C4-2B (cell line): ENCODE data around the gene SP3.

Experiments
- ZFX ChIP-seq: fragments of 450-650 bp; IDR thresholded peaks from 2 replicates; pipeline ENCODE4 v1.6.1; 2017
- TF ChIP-seq, protein P1 (sequence below): fragments of 450-650 bp; conservative IDR thresholded peaks from 2 replicates; pipeline ENCODE4 v1.5.1; 2017; ENCODE audit warnings: mild to moderate bottlenecking

GRCh38 chr2:174003720-174004695 lies 38.8 kb upstream of the SP3 start:
- TF ChIP-seq, protein P1, sequence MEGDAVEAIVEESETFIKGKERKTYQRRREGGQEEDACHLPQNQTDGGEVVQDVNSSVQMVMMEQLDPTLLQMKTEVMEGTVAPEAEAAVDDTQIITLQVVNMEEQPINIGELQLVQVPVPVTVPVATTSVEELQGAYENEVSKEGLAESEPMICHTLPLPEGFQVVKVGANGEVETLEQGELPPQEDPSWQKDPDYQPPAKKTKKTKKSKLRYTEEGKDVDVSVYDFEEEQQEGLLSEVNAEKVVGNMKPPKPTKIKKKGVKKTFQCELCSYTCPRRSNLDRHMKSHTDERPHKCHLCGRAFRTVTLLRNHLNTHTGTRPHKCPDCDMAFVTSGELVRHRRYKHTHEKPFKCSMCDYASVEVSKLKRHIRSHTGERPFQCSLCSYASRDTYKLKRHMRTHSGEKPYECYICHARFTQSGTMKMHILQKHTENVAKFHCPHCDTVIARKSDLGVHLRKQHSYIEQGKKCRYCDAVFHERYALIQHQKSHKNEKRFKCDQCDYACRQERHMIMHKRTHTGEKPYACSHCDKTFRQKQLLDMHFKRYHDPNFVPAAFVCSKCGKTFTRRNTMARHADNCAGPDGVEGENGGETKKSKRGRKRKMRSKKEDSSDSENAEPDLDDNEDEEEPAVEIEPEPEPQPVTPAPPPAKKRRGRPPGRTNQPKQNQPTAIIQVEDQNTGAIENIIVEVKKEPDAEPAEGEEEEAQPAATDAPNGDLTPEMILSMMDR, result 0 out of 2 replicates have a peak, but pooled peaks have one; percentile 3
- TF ChIP-seq ZFX, result no peak
